IMR-90 (cell line): Measurements from ENCODE around the gene DUX4. TPM values are rescaled to one million over a fixed set of nuclear protein-coding genes. Genes with fewer than 3 reads are reported as not detected.
"Not testable (repeated sequence)": the region's sequence is repeated elsewhere in the genome, so short reads cannot be mapped to it uniquely, and the experiment has no call there.

Experiments
- ATAC-seq: fragments of 200-7000 bp; cut with Tn5 transposase; 2 replicates; pipeline ENCODE4 v1.9.1; 2020; ENCODE audit warnings: low read depth, mild to moderate bottlenecking, moderate library complexity
- BruUV-seq: library from RNA; stranded (reverse); fragments of 400-500 nt; replicated peaks from 2 replicates; lab custom pipeline; 2021; lab: Mats Ljungman, UMichigan
- CTCF ChIA-PET: fragments of 300-600 bp; formaldehyde crosslinking; extraction: SDS; loops from one replicate; lab custom pipeline; 2021; ENCODE audit warnings: antibody characterized with exemption; lab: Yijun Ruan, JAX
- POLR2A ChIA-PET: fragments of 300-600 bp; sonication (Branson Sonifier 250); formaldehyde crosslinking; loops from one replicate; lab custom pipeline; 2022; ENCODE audit warnings: antibody characterized with exemption; ENCODE audit not compliant: unreplicated experiment; lab: Charles Lee
- DNase-seq: peaks from one replicate; pipeline ENCODE4 v3.0.0; 2013
- H2AFZ ChIP-seq: replicated peaks from 2 replicates; pipeline ENCODE3; 2013; ENCODE audit warnings: low read length, mild to moderate bottlenecking; ENCODE audit not compliant: poor library complexity
- H2AK5ac ChIP-seq: 2 replicates; pipeline ENCODE4 v1.6.1; 2013; ENCODE audit warnings: low read depth, low read length, inconsistent platforms
- H2AK9ac ChIP-seq: replicated peaks from 2 replicates; pipeline ENCODE3; 2013; ENCODE audit warnings: mild to moderate bottlenecking, low read depth, low read length, moderate library complexity; ENCODE audit not compliant: poor library complexity
- H2BK120ac ChIP-seq: 2 replicates; pipeline ENCODE4 v1.6.1; 2013; ENCODE audit warnings: low read depth, low read length, inconsistent platforms
- H2BK15ac ChIP-seq: 3 replicates; pipeline ENCODE4 v1.6.1; 2013; ENCODE audit warnings: low read depth, low read length, inconsistent platforms
- H2BK20ac ChIP-seq: 2 replicates; pipeline ENCODE4 v1.6.1; 2013; ENCODE audit warnings: low read depth, mild to moderate bottlenecking, inconsistent platforms, low read length, moderate library complexity
- H2BK5ac ChIP-seq: 2 replicates; pipeline ENCODE4 v1.6.1; 2013; ENCODE audit warnings: mild to moderate bottlenecking, low read depth, low read length, inconsistent platforms; ENCODE audit not compliant: poor library complexity, severe bottlenecking
- H3K14ac ChIP-seq: replicated peaks from 2 replicates; pipeline ENCODE4 v1.6.1; 2013; ENCODE audit warnings: low read depth, low read length, inconsistent platforms
- H3K18ac ChIP-seq: 2 replicates; pipeline ENCODE4 v1.6.1; 2013; ENCODE audit warnings: low read depth, low read length, control low read depth
- H3K23ac ChIP-seq: 2 replicates; pipeline ENCODE4 v1.6.1; 2013; ENCODE audit warnings: low read depth, low read length, inconsistent platforms
- H3K27ac ChIP-seq: 2 replicates; pipeline ENCODE4 v1.5.1; 2013; ENCODE audit warnings: mild to moderate bottlenecking, control low read depth, low read length; ENCODE audit not compliant: insufficient read depth
- H3K27me3 ChIP-seq: 2 replicates; pipeline ENCODE4 v1.6.1; 2013; ENCODE audit warnings: low read length; ENCODE audit not compliant: control insufficient read depth, insufficient read depth
- H3K36me3 ChIP-seq: 2 replicates; pipeline ENCODE4 v1.6.1; 2013; ENCODE audit warnings: low read length, mixed read lengths; ENCODE audit not compliant: control insufficient read depth, insufficient read depth
- H3K4ac ChIP-seq: 2 replicates; pipeline ENCODE4 v1.6.1; 2013; ENCODE audit warnings: low read depth, low read length, inconsistent platforms
- H3K4me1 ChIP-seq: 2 replicates; pipeline ENCODE4 v1.6.1; 2013; ENCODE audit warnings: low read length, mixed read lengths; ENCODE audit not compliant: control insufficient read depth, insufficient read depth
- H3K4me2 ChIP-seq: 2 replicates; pipeline ENCODE4 v1.6.1; 2013; ENCODE audit warnings: low read depth, mild to moderate bottlenecking, control low read depth, low read length, moderate library complexity
- H3K4me3 ChIP-seq: 2 replicates; pipeline ENCODE4 v1.5.1; 2013; ENCODE audit warnings: low read depth, mild to moderate bottlenecking, control low read depth, low read length, moderate library complexity; ENCODE audit not compliant: insufficient read depth
- H3K56ac ChIP-seq: 2 replicates; pipeline ENCODE4 v1.6.1; 2013; ENCODE audit warnings: low read length, inconsistent platforms; ENCODE audit not compliant: insufficient read depth; ENCODE audit errors: extremely low read depth
- H3K79me1 ChIP-seq, 2 experiments: 2 replicates each; pipeline ENCODE4 v1.6.1; 2013; ENCODE audit warnings: low read length in 2 of 2, inconsistent platforms in 1 of 2, low read depth in 1 of 2
- H3K9ac ChIP-seq: 2 replicates; pipeline ENCODE4 v1.6.1; 2013; ENCODE audit warnings: low read depth, low read length, control low read depth
- H3K9me1 ChIP-seq: 2 replicates; pipeline ENCODE4 v1.6.1; 2013; ENCODE audit warnings: low read length, inconsistent platforms; ENCODE audit not compliant: insufficient read depth
- H3K9me3 ChIP-seq: 2 replicates; pipeline ENCODE4 v1.6.1; 2013; ENCODE audit warnings: low read length; ENCODE audit not compliant: control insufficient read depth, insufficient read depth
- H4K20me1 ChIP-seq: 2 replicates; pipeline ENCODE4 v1.6.1; 2013; ENCODE audit warnings: low read length, inconsistent platforms; ENCODE audit not compliant: insufficient read depth
- H4K5ac ChIP-seq: 2 replicates; pipeline ENCODE4 v1.6.1; 2013; ENCODE audit warnings: mild to moderate bottlenecking, low read depth, low read length, control low read depth
- H4K8ac ChIP-seq, 2 experiments: 2 replicates each; pipeline ENCODE4 v1.6.1; 2013; ENCODE audit warnings: low read depth in 2 of 2, low read length in 2 of 2, control low read depth in 1 of 2, inconsistent platforms in 1 of 2
- H4K91ac ChIP-seq: 2 replicates; pipeline ENCODE4 v1.6.1; 2013; ENCODE audit warnings: low read depth, low read length, inconsistent platforms; ENCODE audit not compliant: insufficient read depth
- WGBS, 2 experiments: methylation state at CpG; one replicate each; pipeline versions ENCODE4 v1.1.5 to v1.1.7; 2013; ENCODE audit warnings: missing lambda C conversion rate in 2 of 2; ENCODE audit not compliant: insufficient read length in 1 of 2; ENCODE audit errors: extremely low coverage in 2 of 2; 5-methylcytosine and 5-hydroxymethylcytosine counted together
- dilution Hi-C: fragments of 300-500 bp; cut with HindIII; formaldehyde crosslinking; loops from one replicate; pipeline ENCODE4 v1.14.3; 2018; ENCODE audit warnings: low sequenced_read_pairs; ENCODE audit not compliant: unreplicated experiment
- in situ Hi-C: fragments of 300-500 bp; cut with MboI; formaldehyde crosslinking; loops from 3 replicates; pipeline ENCODE4 v1.14.3; 2019; ENCODE audit warnings: low sequenced_read_pairs, inconsistent platforms, mixed read lengths
- intact Hi-C: fragments of 100-400 bp; cut with micrococcal nuclease; formaldehyde crosslinking; loops from 2 replicates; pipeline ENCODE4 v1.10.0; 2022
- polyA plus RNA-seq, 3 experiments: library from polyadenylated mRNA; depleted of rRNA; stranded (reverse); fragments of >200 nt; gene quantifications; 2 replicates each; pipeline ENCODE4 v1.2.3, GENCODE V29; 2012; ENCODE audit warnings: low replicate concordance in 1 of 3
- total RNA-seq: library from RNA; depleted of rRNA; stranded (reverse); fragments of >200 nt; gene quantifications from 2 replicates; pipeline ENCODE4 v1.2.3, GENCODE V29; 2012

DUX4 gene
- total and polyA plus RNA-seq, 2 of the 4 experiments (the other 2 are of a cell fraction) = not detected

- H4K91ac ChIP-seq, in situ Hi-C loops, H3K14ac ChIP-seq, H3K4me2 ChIP-seq, H2BK120ac ChIP-seq, H2BK15ac ChIP-seq, BruUV-seq, H3K4me3 ChIP-seq, H3K23ac ChIP-seq, H3K4me1 ChIP-seq, H3K79me1 ChIP-seq, H3K27ac ChIP-seq, H3K9me1 ChIP-seq, H2BK5ac ChIP-seq, H4K20me1 ChIP-seq, H3K9ac ChIP-seq, POLR2A ChIA-PET, H3K36me3 ChIP-seq, CTCF ChIA-PET, dilution Hi-C loops, H3K9me3 ChIP-seq, H2AK9ac ChIP-seq, intact Hi-C loops, H3K56ac ChIP-seq, H3K4ac ChIP-seq, H3K18ac ChIP-seq, H4K5ac ChIP-seq, DNase-seq, H3K27me3 ChIP-seq, H2AK5ac ChIP-seq, H2BK20ac ChIP-seq, H4K8ac ChIP-seq, H2AFZ ChIP-seq: not testable (repeated sequence)
- no CpG with 5 or more reads among the region's 2 CpGs for WGBS, 2 experiments
- ATAC-seq = peak; percentile 69
These were observed 5.6 kb downstream of the DUX4 start for GRCh38 chr4:190179030-190179739.

GRCh38 chr4:190179740-190180094 lies 6.1 kb downstream of the DUX4 start:
- BruUV-seq = not testable (repeated sequence)

More at GRCh38 chr4:190179740-190180094, 6.1 kb downstream of the DUX4 start:
- H3K18ac ChIP-seq, dilution Hi-C loops, H2AK5ac ChIP-seq, H2BK20ac ChIP-seq, H3K9me1 ChIP-seq, H2BK5ac ChIP-seq, H2AK9ac ChIP-seq, H2BK15ac ChIP-seq, H3K23ac ChIP-seq, H3K79me1 ChIP-seq, CTCF ChIA-PET, POLR2A ChIA-PET, H3K9ac ChIP-seq, H4K91ac ChIP-seq, H4K8ac ChIP-seq, H3K4me1 ChIP-seq, H3K14ac ChIP-seq, H2BK120ac ChIP-seq, H3K27ac ChIP-seq, H3K4me3 ChIP-seq, H2AFZ ChIP-seq, H3K36me3 ChIP-seq, H3K27me3 ChIP-seq, H4K5ac ChIP-seq, H3K4me2 ChIP-seq, H4K20me1 ChIP-seq, intact Hi-C loops, H3K56ac ChIP-seq, H3K9me3 ChIP-seq, H3K4ac ChIP-seq, in situ Hi-C loops: not testable (repeated sequence)
- no CpG with 5 or more reads among the region's 2 CpGs for WGBS, 2 experiments
- ATAC-seq = peak; percentile 38
- DNase-seq = peak; percentile 4
